Stimulated activated CD8-positive, alpha-beta memory T cell treated with anti-CD3 and anti-CD28 coated beads, Interleukin-2, amount 100 ng/mL, for 1 hour (primary cell): ENCODE data around the gene HIVEP3.

Experiments used
- DNase-seq, 2 donors: peaks; one replicate each; pipeline ENCODE4 v3.0.0-alpha.2; 2020; ENCODE audit warnings: low read depth in 2 of 2

The HIVEP3 gene

GRCh38 chr1:41652384-41653265, 266.1 kb downstream of the HIVEP3 start:
- DNase-seq = no peak

GRCh38 chr1:41650028-41650880, 268.5 kb downstream of the HIVEP3 start:
- no peak for DNase-seq

- DNase-seq = no peak
These were observed 269.2 kb downstream of the HIVEP3 start for GRCh38 chr1:41649396-41650027.

DNA sequence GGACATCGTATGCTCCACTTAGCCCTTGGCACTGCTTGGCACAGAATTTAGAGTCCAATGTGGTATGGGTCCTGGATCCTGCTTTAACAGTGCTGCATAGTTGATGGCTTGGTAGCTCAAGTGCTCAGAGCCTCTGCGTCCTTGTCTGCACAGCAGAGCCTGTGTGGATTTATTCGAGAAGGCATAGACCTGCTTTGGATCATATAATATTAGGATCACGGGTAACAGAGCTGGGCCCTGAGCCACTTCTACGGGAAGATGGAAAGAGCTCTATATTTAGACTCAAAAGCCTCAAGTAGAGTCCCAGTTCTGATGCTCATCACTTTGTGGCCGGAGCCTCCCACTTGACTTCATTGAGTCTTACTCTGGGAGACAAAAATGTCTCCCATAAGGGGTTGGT, 269.9 kb downstream of the HIVEP3 start:
- DNase-seq = no peak

DNA sequence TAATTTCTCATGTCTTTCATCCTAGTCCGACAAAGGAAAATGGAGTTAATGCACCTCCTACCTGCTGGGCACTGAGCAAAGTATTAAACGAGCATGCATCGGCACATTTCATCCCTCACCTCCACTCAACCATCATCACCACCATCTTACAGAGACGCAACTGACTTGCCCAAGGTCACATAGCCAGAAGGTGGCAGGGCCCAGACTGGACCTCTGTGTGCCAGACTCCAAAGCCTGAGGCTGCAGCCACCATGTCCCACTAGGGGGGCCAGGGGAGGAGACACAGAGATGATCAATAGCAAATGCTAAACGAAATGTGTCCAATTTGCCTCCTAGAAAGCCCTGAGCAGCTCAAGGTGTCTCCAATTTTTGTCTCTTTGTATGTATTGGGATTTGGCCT, 270.5 kb downstream of the HIVEP3 start:
- no peak for DNase-seq

DNA sequence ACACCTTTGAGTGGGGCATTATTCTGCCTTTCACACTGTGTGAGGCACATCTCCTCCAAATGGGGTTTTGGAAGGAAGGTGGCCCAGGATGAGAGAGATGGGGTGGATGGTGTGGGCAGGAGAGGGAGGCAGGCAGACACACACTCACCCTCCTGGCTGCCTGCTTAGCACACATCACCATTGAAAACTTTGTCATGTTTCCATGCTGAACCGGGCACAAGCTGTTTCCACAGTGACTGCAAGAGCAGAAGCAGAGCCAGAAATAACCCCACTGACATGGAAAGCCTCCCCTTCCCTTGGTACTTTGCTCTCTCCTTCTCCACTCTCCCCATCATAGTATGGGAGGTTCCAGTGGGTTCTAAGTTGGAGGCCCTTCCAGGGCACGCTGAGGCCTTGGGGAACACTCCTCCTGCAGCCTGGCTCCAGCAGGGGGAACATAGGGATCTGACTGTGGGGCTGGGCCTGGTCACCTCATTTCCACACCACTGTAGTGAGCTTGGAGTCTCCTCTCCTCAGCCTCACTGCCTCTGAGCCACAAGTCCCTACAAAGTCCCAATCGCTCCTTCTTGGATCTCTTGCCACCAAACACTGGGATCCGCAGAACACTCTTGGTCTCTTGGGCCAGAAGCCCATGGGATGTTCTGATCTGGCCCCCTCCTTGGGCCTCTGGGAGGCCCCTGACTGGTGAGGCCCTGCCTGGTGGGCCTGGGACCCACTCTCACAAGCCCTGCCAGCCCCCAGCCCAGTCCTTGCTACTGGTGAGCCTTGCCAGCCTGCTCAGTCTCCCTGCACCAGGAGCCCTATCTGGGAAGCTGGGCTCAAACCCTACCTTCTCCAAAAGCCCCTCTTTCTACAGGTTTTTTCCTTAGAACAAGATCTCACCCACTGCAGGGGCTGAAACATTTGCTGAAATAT, 271.2 kb downstream of the HIVEP3 start:
- no peak for DNase-seq

GRCh38 chr1:41646186-41646585, 272.5 kb downstream of the HIVEP3 start:
- no peak for DNase-seq

DNA sequence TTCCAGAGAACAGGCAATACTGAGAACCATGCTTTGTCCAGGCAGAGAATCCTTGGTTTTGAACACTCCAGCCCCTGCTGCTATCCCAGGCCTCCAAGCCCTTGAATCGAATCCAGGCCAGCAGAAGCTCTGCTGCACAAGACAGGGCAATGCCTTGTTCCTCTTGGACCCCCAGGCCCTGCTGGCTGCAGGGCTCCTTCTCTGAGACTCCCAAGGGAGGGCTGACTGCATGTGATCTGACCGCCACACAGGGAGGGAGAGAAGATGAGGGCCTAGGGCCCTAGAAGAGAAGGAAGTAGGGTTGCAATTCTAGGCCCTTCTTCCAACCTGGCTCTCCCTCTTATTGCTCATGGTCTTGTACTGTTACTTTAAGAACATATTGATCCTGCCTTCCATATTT, 273.7 kb downstream of the HIVEP3 start:
- DNase-seq = no peak

DNA sequence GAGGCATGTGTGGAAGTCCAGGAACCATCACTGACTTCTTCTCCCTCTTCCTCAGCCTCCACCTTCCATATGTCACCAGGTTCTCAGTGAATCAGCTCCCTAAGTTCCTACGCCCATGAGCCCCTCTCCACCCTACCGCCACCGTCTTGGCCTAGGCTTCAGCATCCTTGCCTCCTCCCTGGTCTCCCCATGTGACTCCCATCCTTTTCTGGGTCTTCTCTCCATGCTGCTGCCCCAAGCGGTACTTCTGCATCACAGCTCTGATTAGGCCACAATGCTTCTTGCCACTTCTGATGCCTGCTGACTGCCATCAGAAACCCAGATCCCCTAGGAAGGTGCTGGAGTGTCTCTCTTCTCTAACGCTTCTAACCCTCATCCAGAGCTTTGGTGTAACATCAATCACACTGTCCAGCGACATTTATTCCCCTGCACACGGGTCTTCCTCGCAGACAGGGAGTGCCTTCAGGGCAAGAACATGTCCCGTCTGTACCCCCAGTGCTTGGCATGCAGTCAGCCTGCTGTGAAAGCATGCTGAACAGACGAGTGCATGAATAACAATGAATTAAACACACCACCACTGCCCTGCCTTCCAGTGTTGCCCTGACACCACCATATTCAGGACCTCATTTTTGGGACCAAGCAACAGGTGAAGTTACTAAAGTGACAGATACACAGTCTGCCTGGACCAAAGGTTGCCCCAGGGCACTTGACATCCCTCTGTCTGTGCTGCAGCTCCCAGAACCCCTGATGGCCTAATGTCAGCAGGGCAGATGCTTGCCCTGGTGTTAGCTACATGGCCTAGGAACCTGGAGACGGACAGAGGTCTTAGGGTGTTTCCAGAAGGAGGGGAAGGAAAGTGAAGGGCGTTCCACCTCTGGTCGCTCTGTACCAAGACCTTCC, 275.6 kb downstream of the HIVEP3 start:
- DNase-seq = no peak

DNA sequence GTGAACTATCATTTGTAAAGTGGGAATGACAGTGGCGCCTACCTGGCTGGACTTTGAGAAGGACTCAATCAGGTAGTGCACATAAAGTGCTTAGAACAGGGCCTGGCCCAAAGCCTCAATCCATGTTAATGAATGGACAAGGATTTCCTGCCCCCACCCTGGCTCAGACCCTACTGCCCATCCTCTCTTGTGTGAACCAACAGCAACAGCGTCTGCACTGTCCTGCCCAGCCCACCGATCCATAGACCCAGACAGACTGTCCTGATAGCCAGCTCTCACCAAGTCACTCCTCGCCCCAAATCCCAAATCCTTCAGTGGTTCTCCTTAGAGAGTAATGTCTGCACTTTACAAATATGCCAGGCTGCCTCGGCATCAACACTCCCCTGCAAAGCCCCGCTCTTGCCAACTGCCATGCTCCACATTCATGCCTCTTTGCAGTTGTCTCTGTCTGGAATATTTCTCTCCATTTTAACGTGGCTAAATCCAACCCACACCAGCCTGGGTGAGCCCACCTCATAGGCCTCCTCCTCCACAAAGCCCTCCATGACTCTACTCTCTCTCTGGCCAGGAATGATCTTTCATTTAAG, 276.7 kb downstream of the HIVEP3 start:
- DNase-seq = no peak

- no peak for DNase-seq
These were observed 277.3 kb downstream of the HIVEP3 start for GRCh38 chr1:41641475-41641814.

DNA sequence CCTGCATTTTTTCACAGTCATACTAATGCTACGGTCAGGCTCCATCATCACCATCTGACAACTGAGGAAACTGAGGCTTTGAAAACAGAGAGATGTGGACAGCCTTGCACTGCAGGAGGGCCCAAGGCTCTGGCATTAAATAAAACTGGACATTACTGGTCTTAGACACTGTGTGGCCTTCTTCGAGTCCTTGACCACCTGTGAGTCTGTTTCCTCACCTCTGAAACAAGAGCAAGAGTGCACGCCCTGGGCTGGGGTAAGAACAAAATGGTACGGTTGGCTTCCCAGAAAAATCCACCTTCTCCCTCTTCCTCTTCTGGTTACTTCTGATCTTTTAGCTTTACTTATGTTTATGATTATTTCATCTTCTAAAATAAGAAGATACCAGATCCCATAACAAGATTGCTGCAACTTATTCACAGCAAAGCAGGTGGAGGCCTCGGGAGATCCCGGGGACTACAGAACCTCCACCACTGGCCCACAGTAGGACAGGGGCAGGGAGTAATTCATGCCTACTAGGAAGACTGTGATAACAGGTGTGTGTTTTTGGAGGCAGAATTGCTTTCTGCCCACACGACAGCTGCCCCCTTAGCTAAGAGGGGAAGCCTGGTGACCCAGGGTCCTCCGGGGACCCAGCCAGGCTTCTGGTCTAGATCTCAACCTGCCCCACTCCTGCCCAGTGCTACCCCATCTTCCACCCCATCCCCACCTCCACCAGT, 277.8 kb downstream of the HIVEP3 start:
- no peak for DNase-seq

DNA sequence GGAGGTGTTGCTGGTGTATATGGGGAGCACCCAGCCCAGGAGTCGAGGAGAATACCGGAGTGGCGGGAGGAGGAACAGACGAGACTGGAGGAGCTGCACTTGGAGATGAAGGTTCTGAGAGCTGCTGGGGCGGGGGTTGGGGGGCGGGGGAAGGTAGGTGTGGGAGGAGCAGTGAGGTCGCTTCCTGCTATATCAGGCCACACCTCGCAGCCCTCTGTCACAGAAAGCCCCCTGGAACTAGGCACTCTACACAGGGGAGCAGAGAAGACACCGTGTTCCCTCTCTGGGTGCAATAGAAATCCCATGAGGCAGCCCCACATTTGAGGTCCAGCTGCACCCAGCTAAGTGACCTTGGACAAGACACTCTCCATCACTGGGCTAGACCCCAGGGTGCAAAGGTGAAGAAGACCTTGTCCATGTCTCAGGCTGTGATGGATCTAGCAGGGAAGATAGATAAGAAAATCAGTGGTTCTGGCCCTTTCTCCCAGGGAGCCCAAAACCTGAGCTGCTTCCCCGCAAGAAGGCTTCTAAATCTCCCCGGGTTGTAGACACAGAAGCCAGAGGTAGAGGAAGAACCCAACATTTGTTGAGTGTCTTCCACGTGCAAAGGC, 278.5 kb downstream of the HIVEP3 start:
- DNase-seq = no peak

- no peak for DNase-seq
These were observed 279.3 kb downstream of the HIVEP3 start for GRCh38 chr1:41639332-41639936.

DNA sequence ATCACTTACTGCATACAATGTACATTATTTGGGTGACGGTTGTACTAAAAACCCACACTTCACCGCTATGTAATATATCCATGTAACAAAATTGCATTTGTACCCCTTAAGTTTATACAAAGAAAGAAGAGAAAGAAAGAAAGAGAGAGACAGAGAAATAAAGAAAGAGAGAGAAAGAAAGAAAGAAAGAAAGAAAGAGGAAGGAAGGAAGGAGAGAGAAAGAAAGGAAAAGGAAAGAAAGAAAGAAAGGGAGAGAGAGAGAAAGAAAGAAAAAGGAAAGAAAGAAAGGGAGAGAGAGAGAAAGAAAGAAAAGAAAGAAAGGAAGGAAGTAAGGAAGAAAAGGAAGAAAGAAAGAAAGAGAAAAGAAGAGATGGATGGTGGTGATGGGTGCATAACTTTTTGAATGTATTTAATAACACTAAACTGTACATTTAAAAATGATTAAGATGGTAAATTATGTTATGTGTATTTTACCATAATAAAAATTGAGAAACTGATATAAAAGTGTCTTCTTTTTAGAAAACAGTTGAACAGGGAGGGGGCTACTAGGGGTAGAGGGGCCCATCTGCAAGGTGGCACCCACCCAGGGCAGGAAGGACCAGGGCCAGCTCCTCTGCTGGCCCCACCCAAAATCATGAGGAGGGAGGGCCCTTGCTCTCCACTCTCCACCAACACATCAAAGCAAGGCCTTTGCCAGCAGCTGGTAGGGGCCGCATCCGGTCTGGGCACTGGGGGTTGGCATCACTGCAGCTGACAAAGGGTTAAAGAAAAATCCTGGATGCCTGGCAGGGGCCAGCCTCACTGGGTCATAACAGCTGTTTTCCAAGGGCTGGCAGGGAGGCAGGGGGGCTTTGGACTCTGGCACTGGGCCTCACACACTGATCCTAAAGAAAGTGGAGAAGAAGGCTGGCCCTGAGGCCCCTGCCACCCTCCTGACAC, 280.4 kb downstream of the HIVEP3 start:
- DNase-seq = no peak

DNA sequence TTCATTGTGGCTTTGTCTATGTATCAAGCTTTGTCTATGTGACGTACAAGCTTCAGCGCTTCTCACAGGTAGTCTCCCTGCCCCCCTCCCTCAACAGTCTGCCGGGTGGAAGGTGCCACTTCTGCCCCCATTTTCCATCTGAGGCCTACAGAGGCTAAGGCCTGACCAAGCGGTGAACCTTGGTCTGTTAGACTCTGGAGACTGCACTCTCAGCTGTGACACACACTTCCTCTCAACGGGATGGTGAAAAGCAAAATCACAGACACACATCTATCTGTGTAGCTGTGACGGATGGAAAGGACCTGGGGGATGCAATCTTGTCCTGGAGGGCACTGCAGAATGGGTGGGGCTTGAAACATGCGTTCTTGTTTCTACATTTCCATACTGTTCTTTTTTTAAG, 281.4 kb downstream of the HIVEP3 start:
- no peak for DNase-seq

DNA sequence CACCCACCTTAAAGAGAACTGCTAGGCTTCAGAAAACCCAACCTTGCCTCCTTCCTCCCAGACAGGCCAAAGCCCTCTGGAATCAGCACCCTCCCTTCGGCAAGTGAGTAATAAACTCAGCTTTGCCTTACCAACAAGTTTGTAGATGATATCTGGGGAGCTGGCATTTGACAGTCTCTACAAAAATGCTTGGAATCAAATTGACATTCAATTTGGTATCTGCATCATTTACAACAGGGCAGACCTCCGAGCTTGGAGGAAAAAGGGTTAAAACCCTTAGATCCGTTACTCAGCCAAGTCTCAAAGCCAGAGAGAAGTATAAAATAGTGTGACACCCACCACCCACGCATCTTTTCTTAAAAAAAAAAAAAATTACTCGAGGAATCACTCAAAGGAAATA, 285.0 kb downstream of the HIVEP3 start:
- no peak for DNase-seq
